Liver (tissue), 9 donors: ENCODE results near the gene MYO7B. TPM values are rescaled to one million over a fixed set of nuclear protein-coding genes. Genes with fewer than 3 reads are reported as not detected.

ENCODE experiments used
- DNase-seq: peaks from one replicate; pipeline ENCODE4 v3.0.0-alpha.2; 2017; ENCODE audit warnings: low spot score
- H3K27ac ChIP-seq, 2 donors: one replicate each; pipeline ENCODE4 v1.7.0; 2013; ENCODE audit warnings: inconsistent platforms in 2 of 2, low read length in 2 of 2, control low read depth in 1 of 2, low read depth in 1 of 2, mild to moderate bottlenecking in 1 of 2
- H3K27me3 ChIP-seq, 4 donors: one replicate each; pipeline versions ENCODE4 v1.6.1 to v1.7.0; 2013; ENCODE audit warnings: low read length in 3 of 4, inconsistent platforms in 1 of 4, mild to moderate bottlenecking in 1 of 4, moderate library complexity in 1 of 4; ENCODE audit not compliant: control insufficient read depth in 4 of 4, insufficient read depth in 4 of 4
- H3K36me3 ChIP-seq, 4 donors: one replicate each; pipeline versions ENCODE4 v1.6.1 to v1.7.0; 2013; ENCODE audit warnings: low read length in 3 of 4, mild to moderate bottlenecking in 3 of 4, low read depth in 1 of 4, moderate library complexity in 1 of 4; ENCODE audit not compliant: control insufficient read depth in 4 of 4, insufficient read depth in 3 of 4
- H3K4me1 ChIP-seq, 4 donors: one replicate each; pipeline versions ENCODE4 v1.6.1 to v1.7.0; 2013; ENCODE audit warnings: low read length in 3 of 4, mild to moderate bottlenecking in 3 of 4, moderate library complexity in 1 of 4; ENCODE audit not compliant: control insufficient read depth in 4 of 4, insufficient read depth in 4 of 4
- H3K4me3 ChIP-seq, 3 donors: one replicate each; pipeline versions ENCODE4 v1.6.1 to v1.7.0; 2013; ENCODE audit warnings: low read length in 3 of 3, control low read depth in 1 of 3, low read depth in 1 of 3, mild to moderate bottlenecking in 1 of 3
- H3K9ac ChIP-seq, 2 donors: one replicate each; pipeline ENCODE4 v1.7.0; 2013; ENCODE audit warnings: low read length in 2 of 2, mild to moderate bottlenecking in 2 of 2, moderate library complexity in 2 of 2, control low read depth in 1 of 2, low read depth in 1 of 2
- H3K9me3 ChIP-seq, 4 donors: one replicate each; pipeline versions ENCODE4 v1.6.1 to v1.7.0; 2013; ENCODE audit warnings: low read length in 3 of 4; ENCODE audit not compliant: control insufficient read depth in 4 of 4
- CTCF ChIP-seq: fragments of 150-350 bp; IDR thresholded peaks from 2 replicates; pipeline ENCODE4 v1.5.1; 2017; ENCODE audit warnings: improper control_type of control experiment, low read depth, low read length; ENCODE audit not compliant: missing input control
- EGR1 ChIP-seq, 2 donors: IDR thresholded peaks; 2 replicates each; pipeline ENCODE4 v1.6.1; 2016 to 2018; ENCODE audit warnings: antibody characterized with exemption in 2 of 2, low read depth in 2 of 2
- FOXA1 ChIP-seq: IDR thresholded peaks from 2 replicates; pipeline ENCODE4 v1.6.1; 2016; ENCODE audit warnings: antibody characterized with exemption
- FOXA2 ChIP-seq: IDR thresholded peaks from 2 replicates; pipeline ENCODE4 v1.6.1; 2016; ENCODE audit warnings: antibody characterized with exemption
- GABPA ChIP-seq, 2 donors: IDR thresholded peaks in 1 of 2; conservative IDR thresholded peaks in 1 of 2; 2 replicates each; pipeline ENCODE4 v1.6.1; 2016; ENCODE audit warnings: antibody characterized with exemption in 2 of 2, mild to moderate bottlenecking in 1 of 2, moderate library complexity in 1 of 2
- HNF4A ChIP-seq, 2 donors: conservative IDR thresholded peaks; 2 replicates each; pipeline ENCODE4 v1.6.1; 2016; ENCODE audit warnings: antibody characterized with exemption in 2 of 2, mild to moderate bottlenecking in 2 of 2
- HNF4G ChIP-seq: IDR thresholded peaks from 2 replicates; pipeline ENCODE4 v1.6.1; 2016; ENCODE audit warnings: antibody characterized with exemption
- JUND ChIP-seq, 2 donors: IDR thresholded peaks; 2 replicates each; pipeline ENCODE4 v1.6.1; 2016; ENCODE audit warnings: antibody characterized with exemption in 2 of 2
- NR2F2 ChIP-seq: IDR thresholded peaks from 2 replicates; pipeline ENCODE4 v1.6.1; 2016; ENCODE audit warnings: antibody characterized with exemption
- RAD21 ChIP-seq, 2 donors: IDR thresholded peaks; 2 replicates each; pipeline ENCODE4 v1.6.1; 2016; ENCODE audit warnings: antibody characterized with exemption in 2 of 2, mild to moderate bottlenecking in 2 of 2
- REST ChIP-seq: IDR thresholded peaks from 2 replicates; pipeline ENCODE4 v1.6.1; 2016; ENCODE audit warnings: antibody characterized with exemption, mild to moderate bottlenecking
- RXRA ChIP-seq, 2 donors: IDR thresholded peaks; 2 replicates each; pipeline ENCODE4 v1.6.1; 2017 to 2018; ENCODE audit warnings: antibody characterized with exemption in 2 of 2, mild to moderate bottlenecking in 1 of 2
- SP1 ChIP-seq: IDR thresholded peaks from 2 replicates; pipeline ENCODE4 v1.6.1; 2018; ENCODE audit warnings: antibody characterized with exemption, mild to moderate bottlenecking
- TAF1 ChIP-seq: conservative IDR thresholded peaks from 2 replicates; pipeline ENCODE4 v1.6.1; 2016; ENCODE audit warnings: antibody characterized with exemption, mild to moderate bottlenecking
- YY1 ChIP-seq: IDR thresholded peaks from 2 replicates; pipeline ENCODE4 v1.6.1; 2016; ENCODE audit warnings: antibody characterized with exemption, mild to moderate bottlenecking
- WGBS: extraction: QIAGEN DNeasy Blood & Tissue Kit; methylation state at CpG from one replicate; pipeline ENCODE4 v1.1.7; 2013; 5-methylcytosine and 5-hydroxymethylcytosine counted together
- polyA plus RNA-seq, 2 donors: library from polyadenylated mRNA; stranded (reverse) in 1 of 2; unstranded in 1 of 2; fragments of 200-250 nt in 1 of 2; fragments of >200 nt in 1 of 2; fragmentation: Nextera tagmentation in 1 of 2; extraction: Ambion mirVana in 1 of 2; gene quantifications; one replicate each; pipeline versions ENCODE4 v1.2.1 to v1.2.3, GENCODE V29; 2013 to 2015
- total RNA-seq, 2 donors: library from RNA; depleted of rRNA; stranded (reverse); fragments of >200 nt; gene quantifications; one replicate each; pipeline ENCODE4 v1.2.3, GENCODE V29; 2014
- TF ChIP-seq, protein P1 (sequence below): IDR thresholded peaks from 2 replicates; pipeline ENCODE4 v1.6.1; 2016; ENCODE audit warnings: antibody characterized with exemption
- TF ChIP-seq, protein P2 (sequence below): IDR thresholded peaks from 2 replicates; pipeline ENCODE4 v1.6.1; 2016; ENCODE audit warnings: antibody characterized with exemption
- TF ChIP-seq, protein P3 (sequence below): IDR thresholded peaks from 2 replicates; pipeline ENCODE4 v1.6.1; 2016; ENCODE audit warnings: antibody characterized with exemption
- donor health status: healthy.
- donor health status: healthy.
- donor health status: healthy.
- donor health status: healthy.
- donor health status: healthy.

MYO7B gene
- total and polyA plus RNA-seq, 4 donors = 0.15 to 1.1 (median 0.64) TPM

GRCh38 chr2:127552846-127553245 is 17.4 kb downstream of the MYO7B start:
- no peak overlapping the region for H3K27ac ChIP-seq
- no peak overlapping the region for H3K4me3 ChIP-seq
- H3K36me3 ChIP-seq = no peaks in the 10 kb centered on the region
- H3K9me3 ChIP-seq = no peaks in the 10 kb centered on the region
- no peak for TF ChIP-seq SP1
- no peak for TF ChIP-seq JUND (IDR thresholded peaks at IDR 0.05)
- TF ChIP-seq YY1 = no peak
- TF ChIP-seq, protein P1, sequence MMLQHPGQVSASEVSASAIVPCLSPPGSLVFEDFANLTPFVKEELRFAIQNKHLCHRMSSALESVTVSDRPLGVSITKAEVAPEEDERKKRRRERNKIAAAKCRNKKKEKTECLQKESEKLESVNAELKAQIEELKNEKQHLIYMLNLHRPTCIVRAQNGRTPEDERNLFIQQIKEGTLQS = no peak
- TF ChIP-seq HNF4A (conservative IDR thresholded peaks at IDR 0.05) = no peak
- TF ChIP-seq CTCF = no peak
- TF ChIP-seq, protein P2, sequence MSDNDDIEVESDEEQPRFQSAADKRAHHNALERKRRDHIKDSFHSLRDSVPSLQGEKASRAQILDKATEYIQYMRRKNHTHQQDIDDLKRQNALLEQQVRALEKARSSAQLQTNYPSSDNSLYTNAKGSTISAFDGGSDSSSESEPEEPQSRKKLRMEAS = no peak
- TF ChIP-seq RXRA (IDR thresholded peaks at IDR 0.05) = no peak
- no peak for TF ChIP-seq REST
- no peak for TF ChIP-seq EGR1 (IDR thresholded peaks at IDR 0.05; ENCODE audit: low read depth in 2 of 2)
- no peak for TF ChIP-seq RAD21 (IDR thresholded peaks at IDR 0.05)
- no peak for TF ChIP-seq FOXA1
- no peak for TF ChIP-seq GABPA (IDR thresholded peaks at IDR 0.05 in 1 of 2, conservative IDR thresholded peaks at IDR 0.05 in 1 of 2)
- TF ChIP-seq HNF4G = no peak
- TF ChIP-seq TAF1 = no peak
- TF ChIP-seq, protein P3, sequence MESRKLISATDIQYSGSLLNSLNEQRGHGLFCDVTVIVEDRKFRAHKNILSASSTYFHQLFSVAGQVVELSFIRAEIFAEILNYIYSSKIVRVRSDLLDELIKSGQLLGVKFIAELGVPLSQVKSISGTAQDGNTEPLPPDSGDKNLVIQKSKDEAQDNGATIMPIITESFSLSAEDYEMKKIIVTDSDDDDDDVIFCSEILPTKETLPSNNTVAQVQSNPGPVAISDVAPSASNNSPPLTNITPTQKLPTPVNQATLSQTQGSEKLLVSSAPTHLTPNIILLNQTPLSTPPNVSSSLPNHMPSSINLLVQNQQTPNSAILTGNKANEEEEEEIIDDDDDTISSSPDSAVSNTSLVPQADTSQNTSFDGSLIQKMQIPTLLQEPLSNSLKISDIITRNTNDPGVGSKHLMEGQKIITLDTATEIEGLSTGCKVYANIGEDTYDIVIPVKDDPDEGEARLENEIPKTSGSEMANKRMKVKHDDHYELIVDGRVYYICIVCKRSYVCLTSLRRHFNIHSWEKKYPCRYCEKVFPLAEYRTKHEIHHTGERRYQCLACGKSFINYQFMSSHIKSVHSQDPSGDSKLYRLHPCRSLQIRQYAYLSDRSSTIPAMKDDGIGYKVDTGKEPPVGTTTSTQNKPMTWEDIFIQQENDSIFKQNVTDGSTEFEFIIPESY = no peak
- TF ChIP-seq FOXA2 = no peak
- no peak for TF ChIP-seq NR2F2
- no peak overlapping the region for H3K9ac ChIP-seq
- H3K27me3 ChIP-seq = no peaks in the 10 kb centered on the region
- DNase-seq = no peak
- WGBS = 81% methylated on average over 2 of the region's 2 CpGs
- H3K4me1 ChIP-seq = no peaks in the 10 kb centered on the region
